ENCODE data around the gene NTRK3.

NTRK3 gene

GRCh38 chr15:88113613-88114308, 142.8 kb downstream of the NTRK3 start:
- no peaks in the 10 kb centered on the region for H3K36me3 ChIP-seq (ENCODE audit: control insufficient read depth in 2 of 2, insufficient read depth in 2 of 2, low read length in 2 of 2)
- H3K9ac ChIP-seq (ENCODE audit: low read depth in 1 of 2, low read length in 2 of 2): no peak overlapping the region

GRCh38 chr15:88108991-88109390, 147.5 kb downstream of the NTRK3 start:
- Histone ChIP-seq H3K27ac (ENCODE audit: low read depth in 2 of 2, low read length in 2 of 2) (no peak overlapping the region), H3K9me3 (ENCODE audit: control insufficient read depth in 2 of 2, low read length in 2 of 2) (no peaks in the 10 kb centered on the region), H3K36me3 (ENCODE audit: control insufficient read depth in 2 of 2, insufficient read depth in 2 of 2, low read length in 2 of 2) (no peaks in the 10 kb centered on the region), H3K9ac (ENCODE audit: low read depth in 1 of 2, low read length in 2 of 2) (no peak overlapping the region), H3K4me3 (ENCODE audit: low read length in 2 of 2) (no peak overlapping the region), H3K27me3 (ENCODE audit: control insufficient read depth in 2 of 2, insufficient read depth in 2 of 2, low read length in 2 of 2) (peaks cover 0 to 2% of the 10 kb centered on the region in 2 donors), H3K4me1 (ENCODE audit: control insufficient read depth in 2 of 2, insufficient read depth in 2 of 2, low read length in 2 of 2) (no peaks in the 10 kb centered on the region)

More at GRCh38 chr15:88113613-88114308, 142.8 kb downstream of the NTRK3 start:
- H3K27ac ChIP-seq (ENCODE audit: low read depth in 2 of 2, low read length in 2 of 2): no peak overlapping the region
- H3K4me1 ChIP-seq (ENCODE audit: control insufficient read depth in 2 of 2, insufficient read depth in 2 of 2, low read length in 2 of 2): peaks cover 0 to 6% of the 10 kb centered on the region in 2 donors
- no peak overlapping the region for H3K4me3 ChIP-seq (ENCODE audit: low read length in 2 of 2)
- no peaks in the 10 kb centered on the region for H3K9me3 ChIP-seq (ENCODE audit: control insufficient read depth in 2 of 2, low read length in 2 of 2)
- peaks cover 0 to 2% of the 10 kb centered on the region in 2 donors for H3K27me3 ChIP-seq (ENCODE audit: control insufficient read depth in 2 of 2, insufficient read depth in 2 of 2, low read length in 2 of 2)

- no peak overlapping the region for H3K9ac ChIP-seq (ENCODE audit: low read depth in 1 of 2, low read length in 2 of 2)
- H3K4me1 ChIP-seq (ENCODE audit: control insufficient read depth in 2 of 2, insufficient read depth in 2 of 2, low read length in 2 of 2): no peaks in the 10 kb centered on the region
- H3K27me3 ChIP-seq (ENCODE audit: control insufficient read depth in 2 of 2, insufficient read depth in 2 of 2, low read length in 2 of 2): peaks cover 0 to 2% of the 10 kb centered on the region in 2 donors
- H3K27ac ChIP-seq (ENCODE audit: low read depth in 2 of 2, low read length in 2 of 2): no peak overlapping the region
- no peaks in the 10 kb centered on the region for H3K36me3 ChIP-seq (ENCODE audit: control insufficient read depth in 2 of 2, insufficient read depth in 2 of 2, low read length in 2 of 2)
- no peaks in the 10 kb centered on the region for H3K9me3 ChIP-seq (ENCODE audit: control insufficient read depth in 2 of 2, low read length in 2 of 2)
- H3K4me3 ChIP-seq (ENCODE audit: low read length in 2 of 2): no peak overlapping the region
These were observed 148.1 kb downstream of the NTRK3 start for GRCh38 chr15:88108477-88108876.

- H3K9me3 ChIP-seq (ENCODE audit: control insufficient read depth in 2 of 2, low read length in 2 of 2): no peaks in the 10 kb centered on the region
- no peak overlapping the region for H3K27ac ChIP-seq (ENCODE audit: low read depth in 2 of 2, low read length in 2 of 2)
These were observed 150.5 kb downstream of the NTRK3 start for GRCh38 chr15:88106074-88106473.

GRCh38 chr15:88104357-88104756, 152.2 kb downstream of the NTRK3 start:
- Histone ChIP-seq H3K9me3 (ENCODE audit: control insufficient read depth in 2 of 2, low read length in 2 of 2) (no peaks in the 10 kb centered on the region), H3K4me3 (ENCODE audit: low read length in 2 of 2) (no peak overlapping the region), H3K27ac (ENCODE audit: low read depth in 2 of 2, low read length in 2 of 2) (no peak overlapping the region), H3K9ac (ENCODE audit: low read depth in 1 of 2, low read length in 2 of 2) (no peak overlapping the region), H3K4me1 (ENCODE audit: control insufficient read depth in 2 of 2, insufficient read depth in 2 of 2, low read length in 2 of 2) (no peaks in the 10 kb centered on the region), H3K36me3 (ENCODE audit: control insufficient read depth in 2 of 2, insufficient read depth in 2 of 2, low read length in 2 of 2) (no peaks in the 10 kb centered on the region), H3K27me3 (ENCODE audit: control insufficient read depth in 2 of 2, insufficient read depth in 2 of 2, low read length in 2 of 2) (no peaks in the 10 kb centered on the region)

More at GRCh38 chr15:88106074-88106473, 150.5 kb downstream of the NTRK3 start:
- Histone ChIP-seq H3K4me3 (ENCODE audit: low read length in 2 of 2) (no peak overlapping the region), H3K9ac (ENCODE audit: low read depth in 1 of 2, low read length in 2 of 2) (no peak overlapping the region), H3K36me3 (ENCODE audit: control insufficient read depth in 2 of 2, insufficient read depth in 2 of 2, low read length in 2 of 2) (no peaks in the 10 kb centered on the region), H3K4me1 (ENCODE audit: control insufficient read depth in 2 of 2, insufficient read depth in 2 of 2, low read length in 2 of 2) (no peaks in the 10 kb centered on the region), H3K27me3 (ENCODE audit: control insufficient read depth in 2 of 2, insufficient read depth in 2 of 2, low read length in 2 of 2) (no peaks in the 10 kb centered on the region)

- H3K36me3 ChIP-seq (ENCODE audit: control insufficient read depth in 2 of 2, insufficient read depth in 2 of 2, low read length in 2 of 2): no peaks in the 10 kb centered on the region
- H3K27ac ChIP-seq (ENCODE audit: low read depth in 2 of 2, low read length in 2 of 2): no peak overlapping the region
- no peaks in the 10 kb centered on the region for H3K27me3 ChIP-seq (ENCODE audit: control insufficient read depth in 2 of 2, insufficient read depth in 2 of 2, low read length in 2 of 2)
- no peak overlapping the region for H3K9ac ChIP-seq (ENCODE audit: low read depth in 1 of 2, low read length in 2 of 2)
- no peak overlapping the region for H3K4me3 ChIP-seq (ENCODE audit: low read length in 2 of 2)
- H3K9me3 ChIP-seq (ENCODE audit: control insufficient read depth in 2 of 2, low read length in 2 of 2): no peaks in the 10 kb centered on the region
- H3K4me1 ChIP-seq (ENCODE audit: control insufficient read depth in 2 of 2, insufficient read depth in 2 of 2, low read length in 2 of 2): no peaks in the 10 kb centered on the region
These were observed 156.4 kb downstream of the NTRK3 start for GRCh38 chr15:88100181-88100580.

GRCh38 chr15:88098361-88098760, 158.2 kb downstream of the NTRK3 start:
- Histone ChIP-seq H3K9me3 (ENCODE audit: control insufficient read depth in 2 of 2, low read length in 2 of 2) (no peaks in the 10 kb centered on the region), H3K4me1 (ENCODE audit: control insufficient read depth in 2 of 2, insufficient read depth in 2 of 2, low read length in 2 of 2) (no peaks in the 10 kb centered on the region), H3K27ac (ENCODE audit: low read depth in 2 of 2, low read length in 2 of 2) (no peak overlapping the region), H3K4me3 (ENCODE audit: low read length in 2 of 2) (no peak overlapping the region), H3K27me3 (ENCODE audit: control insufficient read depth in 2 of 2, insufficient read depth in 2 of 2, low read length in 2 of 2) (no peaks in the 10 kb centered on the region), H3K36me3 (ENCODE audit: control insufficient read depth in 2 of 2, insufficient read depth in 2 of 2, low read length in 2 of 2) (no peaks in the 10 kb centered on the region), H3K9ac (ENCODE audit: low read depth in 1 of 2, low read length in 2 of 2) (no peak overlapping the region)

- H3K27me3 ChIP-seq (ENCODE audit: control insufficient read depth in 2 of 2, insufficient read depth in 2 of 2, low read length in 2 of 2): no peaks in the 10 kb centered on the region
- H3K9ac ChIP-seq (ENCODE audit: low read depth in 1 of 2, low read length in 2 of 2): no peak overlapping the region
- H3K27ac ChIP-seq (ENCODE audit: low read depth in 2 of 2, low read length in 2 of 2): no peak overlapping the region
- no peak overlapping the region for H3K4me3 ChIP-seq (ENCODE audit: low read length in 2 of 2)
- no peaks in the 10 kb centered on the region for H3K4me1 ChIP-seq (ENCODE audit: control insufficient read depth in 2 of 2, insufficient read depth in 2 of 2, low read length in 2 of 2)
- no peaks in the 10 kb centered on the region for H3K9me3 ChIP-seq (ENCODE audit: control insufficient read depth in 2 of 2, low read length in 2 of 2)
- H3K36me3 ChIP-seq (ENCODE audit: control insufficient read depth in 2 of 2, insufficient read depth in 2 of 2, low read length in 2 of 2): no peaks in the 10 kb centered on the region
These were observed 165.0 kb downstream of the NTRK3 start for GRCh38 chr15:88091444-88092016.

- H3K27me3 ChIP-seq (ENCODE audit: control insufficient read depth in 2 of 2, insufficient read depth in 2 of 2, low read length in 2 of 2): no peaks in the 10 kb centered on the region
- no peaks in the 10 kb centered on the region for H3K9me3 ChIP-seq (ENCODE audit: control insufficient read depth in 2 of 2, low read length in 2 of 2)
- no peak overlapping the region for H3K27ac ChIP-seq (ENCODE audit: low read depth in 2 of 2, low read length in 2 of 2)
- no peak overlapping the region for H3K9ac ChIP-seq (ENCODE audit: low read depth in 1 of 2, low read length in 2 of 2)
- no peaks in the 10 kb centered on the region for H3K4me1 ChIP-seq (ENCODE audit: control insufficient read depth in 2 of 2, insufficient read depth in 2 of 2, low read length in 2 of 2)
- no peaks in the 10 kb centered on the region for H3K36me3 ChIP-seq (ENCODE audit: control insufficient read depth in 2 of 2, insufficient read depth in 2 of 2, low read length in 2 of 2)
- H3K4me3 ChIP-seq (ENCODE audit: low read length in 2 of 2): no peak overlapping the region
These were observed 166.0 kb downstream of the NTRK3 start for GRCh38 chr15:88090481-88091011.

GRCh38 chr15:88089731-88090130, 166.8 kb downstream of the NTRK3 start:
- no peaks in the 10 kb centered on the region for H3K36me3 ChIP-seq (ENCODE audit: control insufficient read depth in 2 of 2, insufficient read depth in 2 of 2, low read length in 2 of 2)
- H3K4me3 ChIP-seq (ENCODE audit: low read length in 2 of 2): no peak overlapping the region
- H3K9ac ChIP-seq (ENCODE audit: low read depth in 1 of 2, low read length in 2 of 2): no peak overlapping the region
- no peaks in the 10 kb centered on the region for H3K9me3 ChIP-seq (ENCODE audit: control insufficient read depth in 2 of 2, low read length in 2 of 2)
- no peaks in the 10 kb centered on the region for H3K27me3 ChIP-seq (ENCODE audit: control insufficient read depth in 2 of 2, insufficient read depth in 2 of 2, low read length in 2 of 2)
- no peaks in the 10 kb centered on the region for H3K4me1 ChIP-seq (ENCODE audit: control insufficient read depth in 2 of 2, insufficient read depth in 2 of 2, low read length in 2 of 2)
- H3K27ac ChIP-seq (ENCODE audit: low read depth in 2 of 2, low read length in 2 of 2): no peak overlapping the region

Measured in mucosa of rectum (tissue), 2 donors.